Ishikawa (cell line): ENCODE measurements around the gene ALDH1B1.

ENCODE experiments used
- CREB1 ChIP-seq: IDR thresholded peaks from 2 replicates; pipeline ENCODE4 v1.6.1; 2012; ENCODE audit warnings: low read depth
- FOXM1 ChIP-seq: IDR thresholded peaks from 2 replicates; pipeline ENCODE4 v1.6.1; 2012; ENCODE audit warnings: low read depth, borderline replicate concordance
- RAD21 ChIP-seq: IDR thresholded peaks from 2 replicates; pipeline ENCODE4 v1.6.1; 2012; ENCODE audit warnings: low read depth
- TAF1 ChIP-seq: IDR thresholded peaks from 2 replicates; pipeline ENCODE4 v1.6.1; 2012; ENCODE audit warnings: low read depth, mild to moderate bottlenecking
- ZBTB7A ChIP-seq: IDR thresholded peaks from 2 replicates; pipeline ENCODE4 v1.6.1; 2012; ENCODE audit warnings: low read depth

DNA sequence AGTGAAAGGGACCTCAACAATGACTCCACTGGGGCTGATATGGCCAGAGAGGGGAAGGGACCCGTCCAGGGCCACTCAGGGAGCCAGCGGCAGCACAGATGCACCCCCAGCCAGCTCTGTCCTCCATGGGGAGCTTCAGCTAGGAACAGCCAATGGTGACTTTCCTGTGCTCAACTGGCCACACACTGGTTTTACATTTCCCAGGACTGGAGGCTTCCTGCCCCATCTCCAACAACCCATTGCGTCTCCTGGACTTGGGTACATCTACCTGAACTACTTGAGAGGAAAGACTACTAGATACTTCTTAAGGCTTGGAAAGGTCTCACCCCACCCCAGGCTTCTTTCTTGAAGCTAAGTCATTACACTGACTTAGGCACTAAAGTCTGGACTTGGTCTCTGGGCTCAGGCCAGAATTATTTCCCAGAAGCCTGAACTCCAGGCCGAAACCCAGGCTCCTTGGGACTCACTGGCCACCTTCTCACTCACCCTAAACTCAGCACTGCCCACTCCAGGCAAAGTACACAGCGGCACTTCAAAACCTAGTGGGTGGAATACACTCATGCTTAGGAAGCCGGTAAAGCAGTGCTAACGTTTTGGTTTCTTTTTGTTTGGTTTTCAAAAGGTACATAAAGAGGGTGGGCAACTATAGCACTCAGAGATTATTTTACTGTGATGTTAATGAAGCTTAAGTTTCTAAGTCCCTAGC is 30.2 kb downstream of the ALDH1B1 start:
- TF ChIP-seq RAD21 = no peak
- no peak for TF ChIP-seq TAF1
- TF ChIP-seq FOXM1 = no peak
- no peak for TF ChIP-seq ZBTB7A
- TF ChIP-seq CREB1 = no peak
